Neural cell (in vitro differentiated cells): ENCODE data around the gene PITX1. TPM values are rescaled to one million over a fixed set of nuclear protein-coding genes. Genes with fewer than 3 reads are reported as not detected.

Experiments
- H2AFZ ChIP-seq: fragments of 200-600, 300-800 bp; sonication (generic), shearing (Covaris generic); 2 replicates; pipeline ENCODE4 v1.6.0; 2014; ENCODE audit warnings: low read depth, mild to moderate bottlenecking, antibody characterized with exemption, low read length, moderate library complexity
- H3F3A ChIP-seq: fragments of 200-600 bp; shearing (Covaris generic); 2 replicates; pipeline ENCODE4 v1.6.1; 2016; ENCODE audit warnings: mild to moderate bottlenecking, moderate library complexity, mixed read lengths, antibody characterized with exemption, low read length; ENCODE audit not compliant: insufficient read depth, poor library complexity, severe bottlenecking
- H3K27ac ChIP-seq: fragments of 200-600, 300-800 bp; sonication (generic), shearing (Covaris generic); 2 replicates; pipeline ENCODE4 v1.5.1; 2014; ENCODE audit warnings: mild to moderate bottlenecking, low read length, moderate library complexity
- H3K27me3 ChIP-seq: fragments of 300-800, 200-600 bp; sonication (generic), shearing (Covaris generic); 2 replicates; pipeline ENCODE4 v1.6.0; 2014; ENCODE audit warnings: mild to moderate bottlenecking, low read depth, low read length, moderate library complexity; ENCODE audit not compliant: insufficient read depth
- H3K36me3 ChIP-seq: fragments of 300-800, 200-600 bp; sonication (generic), shearing (Covaris generic); 2 replicates; pipeline ENCODE4 v1.5.1; 2014; ENCODE audit warnings: mild to moderate bottlenecking, antibody characterized with exemption, low read length, moderate library complexity; ENCODE audit not compliant: insufficient read depth
- H3K4me2 ChIP-seq: fragments of 300-800, 200-600 bp; sonication (generic), shearing (Covaris generic); 2 replicates; pipeline ENCODE4 v1.6.0; 2014; ENCODE audit warnings: mild to moderate bottlenecking, low read length
- H3K4me3 ChIP-seq: fragments of 300-800, 200-600 bp; sonication (generic), shearing (Covaris generic); 2 replicates; pipeline ENCODE4 v1.5.1; 2014; ENCODE audit warnings: mild to moderate bottlenecking, low read length, moderate library complexity
- H3K79me2 ChIP-seq: fragments of 200-600 bp; shearing (Covaris generic); replicated peaks from 2 replicates; pipeline ENCODE4 v1.6.0; 2014; ENCODE audit warnings: mild to moderate bottlenecking, low read length, moderate library complexity; ENCODE audit not compliant: insufficient read depth
- H3K9ac ChIP-seq: fragments of 300-800, 200-600 bp; sonication (generic), shearing (Covaris generic); 2 replicates; pipeline ENCODE4 v1.6.1; 2016; ENCODE audit warnings: mild to moderate bottlenecking, low read length, mixed read lengths
- H3K9me2 ChIP-seq: fragments of 200-600 bp; shearing (Covaris generic); 2 replicates; pipeline ENCODE4 v1.6.1; 2016; ENCODE audit warnings: mild to moderate bottlenecking, low read length, mixed read lengths; ENCODE audit not compliant: insufficient read depth
- H3K9me3 ChIP-seq: fragments of 200-600, 300-800 bp; sonication (generic), shearing (Covaris generic); 2 replicates; pipeline ENCODE4 v1.6.1; 2016; ENCODE audit warnings: mild to moderate bottlenecking, mixed run types, low read length, moderate library complexity, mixed read lengths
- H4K20me1 ChIP-seq: fragments of 200-600 bp; shearing (Covaris generic); 2 replicates; pipeline ENCODE4 v1.6.1; 2016; ENCODE audit warnings: mild to moderate bottlenecking, mixed run types; ENCODE audit not compliant: insufficient read depth
- CTCF ChIP-seq: fragments of 450-650 bp; IDR thresholded peaks from 2 replicates; pipeline ENCODE4 v1.5.1; 2014; ENCODE audit warnings: antibody characterized with exemption, mild to moderate bottlenecking, moderate library complexity; ENCODE audit not compliant: poor library complexity, severe bottlenecking
- EP300 ChIP-seq: fragments of 450-650 bp; conservative IDR thresholded peaks from 2 replicates; pipeline ENCODE4 v1.6.1; 2014; ENCODE audit warnings: antibody characterized with exemption, mild to moderate bottlenecking, moderate library complexity; ENCODE audit not compliant: poor library complexity, severe bottlenecking
- EZH2 ChIP-seq: fragments of 200-600, 300-800 bp; shearing (Covaris generic), sonication (generic); IDR thresholded peaks from 2 replicates; pipeline ENCODE4 v1.6.1; 2014; ENCODE audit warnings: antibody characterized with exemption, low read length, borderline replicate concordance, mild to moderate bottlenecking; ENCODE audit not compliant: insufficient read depth, poor library complexity, severe bottlenecking
- MXI1 ChIP-seq: fragments of 450-650 bp; conservative IDR thresholded peaks from 2 replicates; pipeline ENCODE4 v1.6.1; 2014; ENCODE audit warnings: antibody characterized with exemption, mild to moderate bottlenecking; ENCODE audit not compliant: poor library complexity, severe bottlenecking
- POLR2AphosphoS5 ChIP-seq: IDR thresholded peaks from 2 replicates; pipeline ENCODE4 v1.6.1; 2012
- RAD21 ChIP-seq: fragments of 450-650 bp; conservative IDR thresholded peaks from 2 replicates; pipeline ENCODE4 v1.6.1; 2014; ENCODE audit warnings: antibody characterized with exemption, mild to moderate bottlenecking, moderate library complexity
- REST ChIP-seq: IDR thresholded peaks from 2 replicates; pipeline ENCODE4 v1.6.1; 2012; ENCODE audit warnings: borderline replicate concordance
- SMC3 ChIP-seq: fragments of 450-650 bp; conservative IDR thresholded peaks from 2 replicates; pipeline ENCODE4 v1.6.1; 2014; ENCODE audit warnings: antibody characterized with exemption, mild to moderate bottlenecking, moderate library complexity; ENCODE audit not compliant: poor library complexity
- TAF1 ChIP-seq: IDR thresholded peaks from 2 replicates; pipeline ENCODE4 v1.6.1; 2012; ENCODE audit warnings: low read depth
- polyA plus RNA-seq: library from polyadenylated mRNA; depleted of rRNA; stranded (reverse); fragments of >200 nt; gene quantifications from 2 replicates; pipeline ENCODE4 v1.2.3, GENCODE V29; 2014

PITX1 gene
- polyA plus RNA-seq, 1 donor from 2014 or later = not detected

GRCh38 chr5:135037519-135038204, 3.6 kb upstream of the PITX1 start:
- no peak overlapping the region for H3K27ac ChIP-seq
- H3K4me2 ChIP-seq = no peak overlapping the region
- peaks cover 98% of the 10 kb centered on the region for H3K27me3 ChIP-seq
- no peak overlapping the region for H2AFZ ChIP-seq
- H3K4me3 ChIP-seq = no peak overlapping the region
- no peaks in the 10 kb centered on the region for H4K20me1 ChIP-seq
- H3K9me3 ChIP-seq = no peaks in the 10 kb centered on the region
- H3K79me2 ChIP-seq = no peaks in the 10 kb centered on the region
- H3K9me2 ChIP-seq = no peaks in the 10 kb centered on the region
- no peak overlapping the region for H3K9ac ChIP-seq
- no peaks in the 10 kb centered on the region for H3K36me3 ChIP-seq
- TF ChIP-seq MXI1 (no peak), CTCF (no peak)
- no peaks in the 10 kb centered on the region for H3F3A ChIP-seq

- H3K36me3 ChIP-seq = no peaks in the 10 kb centered on the region
- H3K9ac ChIP-seq = no peak overlapping the region
- peaks cover 98% of the 10 kb centered on the region for H3K27me3 ChIP-seq
- H2AFZ ChIP-seq = no peak overlapping the region
- H3K9me2 ChIP-seq = no peaks in the 10 kb centered on the region
- H4K20me1 ChIP-seq = no peaks in the 10 kb centered on the region
- no peak overlapping the region for H3K27ac ChIP-seq
- no peak for TF ChIP-seq MXI1
- TF ChIP-seq RAD21 = no peak
- TF ChIP-seq EP300 = no peak
- no peak for TF ChIP-seq REST
- no peaks in the 10 kb centered on the region for H3K79me2 ChIP-seq
- H3K4me3 ChIP-seq = no peak overlapping the region
- no peak overlapping the region for H3K4me2 ChIP-seq
- no peaks in the 10 kb centered on the region for H3F3A ChIP-seq
- no peaks in the 10 kb centered on the region for H3K9me3 ChIP-seq
These were observed 2.4 kb upstream of the PITX1 start for GRCh38 chr5:135036405-135036804.

GRCh38 chr5:135035678-135036030, 1.6 kb upstream of the PITX1 start:
- Histone ChIP-seq H3K9ac (no peak overlapping the region), H3K79me2 (no peaks in the 10 kb centered on the region), H3K27ac (no peak overlapping the region), H3K4me3 (no peak overlapping the region), H3K27me3 (peaks cover 98% of the 10 kb centered on the region), H4K20me1 (no peaks in the 10 kb centered on the region), H2AFZ (no peak overlapping the region), H3K4me2 (no peak overlapping the region), H3K36me3 (no peaks in the 10 kb centered on the region), H3K9me2 (no peaks in the 10 kb centered on the region), H3K9me3 (no peaks in the 10 kb centered on the region), H3F3A (no peaks in the 10 kb centered on the region)
- TF ChIP-seq POLR2AphosphoS5 (no peak), EZH2 (no peak), EP300 (no peak), REST (no peak), SMC3 (no peak), TAF1 (no peak), CTCF (no peak), MXI1 (no peak), RAD21 (no peak)
